ENCODE results near the gene MIA2.
"Not testable (repeated sequence)": the region's sequence is repeated elsewhere in the genome, so short reads cannot be mapped to it uniquely, and the experiment has no call there.

GRCh38 chr14:39234986-39235385, 1.3 kb downstream of the MIA2 start:
- not testable (repeated sequence) for TF ChIP-seq EZH2 (IDR thresholded peaks at IDR 0.05; ENCODE audit: low read depth, unreplicated experiment); CTCF (conservative IDR thresholded peaks at IDR 0.05; ENCODE audit: low read depth in 2 of 2); POLR2AphosphoS5 (IDR thresholded peaks at IDR 0.05; ENCODE audit: low read depth); JUNB (IDR thresholded peaks at IDR 0.05; ENCODE audit: unreplicated experiment)
